Muscle of arm (tissue), 12 donors: ENCODE data around the gene CEACAM18. TPM values are rescaled to one million over a fixed set of nuclear protein-coding genes. Genes with fewer than 3 reads are reported as not detected.
"Not testable (repeated sequence)": the region's sequence is repeated elsewhere in the genome, so short reads cannot be mapped to it uniquely, and the experiment has no call there.

ENCODE experiments used
- DNase-seq: peaks from one replicate; pipeline ENCODE4 v3.0.0-alpha.2; 2013
- polyA plus RNA-seq, 12 donors: library from polyadenylated mRNA; unstranded; fragments of 120-200 nt; gene quantifications; one replicate each; pipeline ENCODE4 v1.2.1, GENCODE V29; 2013; ENCODE audit not compliant: insufficient read length in 12 of 12

CEACAM18 gene
- polyA plus RNA-seq, 12 donors: not detected

- no peak for DNase-seq
Measured at GRCh38 chr19:51460164-51460992, 18.0 kb upstream of the CEACAM18 start.

- peak; percentile 10 for DNase-seq
Measured at GRCh38 chr19:51461723-51462161, 16.6 kb upstream of the CEACAM18 start.

- DNase-seq: no peak
Measured at GRCh38 chr19:51462276-51462675, 16.1 kb upstream of the CEACAM18 start.

- DNase-seq: no peak
Measured at GRCh38 chr19:51462681-51463080, 15.7 kb upstream of the CEACAM18 start.

- not testable (repeated sequence) for DNase-seq
Measured at GRCh38 chr19:51463976-51464581, 14.3 kb upstream of the CEACAM18 start.

GRCh38 chr19:51466723-51467122 lies 11.6 kb upstream of the CEACAM18 start:
- DNase-seq: no peak

GRCh38 chr19:51467864-51468544 lies 10.3 kb upstream of the CEACAM18 start:
- no peak for DNase-seq

GRCh38 chr19:51468545-51468920 lies 9.8 kb upstream of the CEACAM18 start:
- DNase-seq: no peak

GRCh38 chr19:51469162-51469561 lies 9.2 kb upstream of the CEACAM18 start:
- DNase-seq: no peak

- no peak for DNase-seq
Measured at GRCh38 chr19:51469629-51470028, 8.7 kb upstream of the CEACAM18 start.

GRCh38 chr19:51470966-51471365 lies 7.4 kb upstream of the CEACAM18 start:
- no peak for DNase-seq

GRCh38 chr19:51471527-51471926 lies 6.8 kb upstream of the CEACAM18 start:
- no peak for DNase-seq

- no peak for DNase-seq
Measured at GRCh38 chr19:51472607-51473006, 5.7 kb upstream of the CEACAM18 start.

- DNase-seq: peak; percentile 54
Measured at GRCh38 chr19:51473009-51473707, 5.2 kb upstream of the CEACAM18 start.

GRCh38 chr19:51476164-51476563 lies 2.2 kb upstream of the CEACAM18 start:
- no peak for DNase-seq

- no peak for DNase-seq
Measured at GRCh38 chr19:51477344-51477743, 995 bp upstream of the CEACAM18 start.

GRCh38 chr19:51479531-51480331 lies 1.4 kb downstream of the CEACAM18 start:
- DNase-seq: no peak

GRCh38 chr19:51480590-51480989 lies 2.3 kb downstream of the CEACAM18 start:
- DNase-seq: no peak

- no peak for DNase-seq
Measured at GRCh38 chr19:51485960-51486660, 7.8 kb downstream of the CEACAM18 start.

- DNase-seq: no peak
Measured at GRCh38 chr19:51488491-51488890, 10.2 kb downstream of the CEACAM18 start.

GRCh38 chr19:51489113-51489512 lies 10.8 kb downstream of the CEACAM18 start:
- DNase-seq: no peak
